Cardiac muscle cell (in vitro differentiated cells and primary cell): ENCODE measurements around the gene RDM1. TPM values are rescaled to one million over a fixed set of nuclear protein-coding genes. Genes with fewer than 3 reads are reported as not detected.

ENCODE experiments used
- DNase-seq, 2 donors: peaks; one replicate each; pipeline versions ENCODE4 v3.0.0 to v3.0.0-alpha.2; 2010 to 2017; ENCODE audit warnings: low read depth in 1 of 2, low spot score in 1 of 2
- H3K27ac ChIP-seq: fragments of 200-600 bp; sonication (generic); 2 replicates; pipeline ENCODE4 v1.5.1; 2016
- H3K27me3 ChIP-seq: fragments of 200-600 bp; sonication (generic); 2 replicates; pipeline ENCODE4 v1.6.0; 2016; ENCODE audit warnings: control low read depth
- H3K36me3 ChIP-seq: fragments of 200-600 bp; sonication (generic); 2 replicates; pipeline ENCODE4 v1.5.1; 2016; ENCODE audit warnings: control low read depth
- H3K4me1 ChIP-seq: fragments of 200-600 bp; sonication (generic); 2 replicates; pipeline ENCODE4 v1.8.1; 2017; ENCODE audit warnings: low read depth, mild to moderate bottlenecking, mixed run types
- H3K4me3 ChIP-seq: fragments of 200-600 bp; sonication (generic); 2 replicates; pipeline ENCODE4 v1.5.1; 2016; ENCODE audit warnings: mild to moderate bottlenecking
- H3K9me3 ChIP-seq: fragments of 200-600 bp; sonication (generic); 2 replicates; pipeline ENCODE4 v1.5.1; 2017; ENCODE audit warnings: low read depth, mild to moderate bottlenecking, control low read depth
- CTCF ChIP-seq: IDR thresholded peaks from 2 replicates; pipeline ENCODE4 v1.5.1; 2012; ENCODE audit warnings: low read depth, mild to moderate bottlenecking, low read length
- polyA plus RNA-seq: library from polyadenylated mRNA; unstranded; fragments of >200 nt; fragmentation: Nextera tagmentation; extraction: Ambion mirVana; gene quantifications from 2 replicates; pipeline ENCODE4 v1.2.1, GENCODE V29; 2016
- total RNA-seq: library from RNA; depleted of rRNA; stranded (reverse); fragments of >200 nt; gene quantifications from 2 replicates; pipeline ENCODE4 v1.2.3, GENCODE V29; 2016

Gene RDM1
- total and polyA plus RNA-seq, 2 experiments from 2014 or later = 2.6 to 6.4 TPM

GRCh38 chr17:35877345-35878029 is 53.1 kb downstream of the RDM1 start:
- H3K36me3 ChIP-seq = no peaks in the 10 kb centered on the region
- H3K4me1 ChIP-seq = peaks cover 9% of the 10 kb centered on the region
- no peak overlapping the region for H3K4me3 ChIP-seq
- H3K27me3 ChIP-seq = no peaks in the 10 kb centered on the region
- no peak overlapping the region for H3K27ac ChIP-seq
- no peak for DNase-seq
- no peak for TF ChIP-seq CTCF
- H3K9me3 ChIP-seq = no peaks in the 10 kb centered on the region

GRCh38 chr17:35876534-35876933 is 54.0 kb downstream of the RDM1 start:
- TF ChIP-seq CTCF = no peak
- no peaks in the 10 kb centered on the region for H3K36me3 ChIP-seq
- H3K4me1 ChIP-seq = peaks cover 9% of the 10 kb centered on the region
- no peak overlapping the region for H3K27ac ChIP-seq
- H3K4me3 ChIP-seq = no peak overlapping the region
- DNase-seq = no peak
- H3K9me3 ChIP-seq = no peaks in the 10 kb centered on the region
- H3K27me3 ChIP-seq = no peaks in the 10 kb centered on the region

GRCh38 chr17:35875800-35876139 is 54.8 kb downstream of the RDM1 start:
- no peak for DNase-seq
- H3K4me1 ChIP-seq = peaks cover 9% of the 10 kb centered on the region
- no peaks in the 10 kb centered on the region for H3K9me3 ChIP-seq
- H3K27ac ChIP-seq = no peak overlapping the region
- no peaks in the 10 kb centered on the region for H3K27me3 ChIP-seq
- H3K36me3 ChIP-seq = no peaks in the 10 kb centered on the region
- H3K4me3 ChIP-seq = no peak overlapping the region
- no peak for TF ChIP-seq CTCF

GRCh38 chr17:35875072-35875799 is 55.3 kb downstream of the RDM1 start:
- peaks cover 9% of the 10 kb centered on the region for H3K4me1 ChIP-seq

More at GRCh38 chr17:35875072-35875799, 55.3 kb downstream of the RDM1 start:
- TF ChIP-seq CTCF = no peak
- no peaks in the 10 kb centered on the region for H3K27me3 ChIP-seq
- H3K4me3 ChIP-seq = no peak overlapping the region
- no peak for DNase-seq
- no peak overlapping the region for H3K27ac ChIP-seq
- H3K9me3 ChIP-seq = no peaks in the 10 kb centered on the region
- no peaks in the 10 kb centered on the region for H3K36me3 ChIP-seq
